ENCODE data around the gene HLA-DMA. TPM values are rescaled to one million over a fixed set of nuclear protein-coding genes. Genes with fewer than 3 reads are reported as not detected.

HLA-DMA gene
- total and polyA plus RNA-seq, 2 of the 13 experiments (the other 11 are each of a cell fraction or from before 2014, with no cell fraction given) = 0.70 to 0.71 TPM

DNA sequence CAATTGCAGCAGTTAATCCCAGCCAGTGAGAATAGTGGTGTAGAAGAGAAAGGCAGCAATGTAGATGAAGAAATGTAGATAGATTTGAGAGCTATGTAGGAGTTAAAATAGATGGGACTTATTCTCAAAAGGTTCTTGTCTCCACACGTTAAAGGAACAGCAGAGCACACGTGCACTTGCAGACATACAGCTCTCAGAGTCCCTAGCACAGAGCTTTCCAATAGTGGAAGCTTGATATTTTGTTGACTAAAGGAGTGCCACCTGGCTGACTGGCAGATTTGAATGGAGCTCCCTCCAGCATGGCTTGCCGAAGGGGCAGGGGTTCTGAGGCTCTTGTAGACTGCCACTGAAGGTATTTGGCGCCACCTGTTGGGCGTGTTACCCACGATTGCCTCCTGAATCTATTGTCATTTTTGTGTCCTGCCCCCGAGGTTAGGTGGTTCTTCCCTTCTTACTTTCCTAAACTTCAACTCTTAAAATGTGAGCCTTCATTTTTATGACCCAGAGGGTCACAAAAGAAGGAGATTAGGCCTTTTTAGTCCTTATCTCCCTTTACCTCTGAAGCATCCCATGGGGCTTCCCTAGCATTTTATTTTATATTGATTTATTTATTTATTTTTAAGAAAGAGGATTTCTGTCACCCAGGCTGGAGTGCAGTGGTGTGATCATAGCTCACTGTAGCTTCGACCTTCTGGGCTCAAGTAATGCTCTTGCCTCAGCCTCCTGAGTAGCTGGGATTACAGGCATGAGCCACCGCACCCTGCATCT is 31.9 kb upstream of the HLA-DMA start (continued):
- TF ChIP-seq, protein P1, sequence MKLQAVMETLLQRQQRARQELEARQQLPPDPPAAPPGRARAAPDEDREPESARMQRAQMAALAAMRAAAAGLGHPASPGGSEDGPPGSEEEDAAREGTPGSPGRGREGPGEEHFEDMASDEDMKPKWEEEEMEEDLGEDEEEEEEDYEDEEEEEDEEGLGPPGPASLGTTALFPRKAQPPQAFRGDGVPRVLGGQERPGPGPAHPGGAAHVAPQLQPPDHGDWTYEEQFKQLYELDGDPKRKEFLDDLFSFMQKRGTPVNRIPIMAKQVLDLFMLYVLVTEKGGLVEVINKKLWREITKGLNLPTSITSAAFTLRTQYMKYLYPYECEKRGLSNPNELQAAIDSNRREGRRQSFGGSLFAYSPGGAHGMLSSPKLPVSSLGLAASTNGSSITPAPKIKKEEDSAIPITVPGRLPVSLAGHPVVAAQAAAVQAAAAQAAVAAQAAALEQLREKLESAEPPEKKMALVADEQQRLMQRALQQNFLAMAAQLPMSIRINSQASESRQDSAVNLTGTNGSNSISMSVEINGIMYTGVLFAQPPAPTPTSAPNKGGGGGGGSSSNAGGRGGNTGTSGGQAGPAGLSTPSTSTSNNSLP (IDR thresholded peaks at IDR 0.05; ENCODE audit: low read depth, low read length) = 0 out of 2 replicates have a peak, but pooled peaks have one; percentile 26
- TF ChIP-seq, protein P2, sequence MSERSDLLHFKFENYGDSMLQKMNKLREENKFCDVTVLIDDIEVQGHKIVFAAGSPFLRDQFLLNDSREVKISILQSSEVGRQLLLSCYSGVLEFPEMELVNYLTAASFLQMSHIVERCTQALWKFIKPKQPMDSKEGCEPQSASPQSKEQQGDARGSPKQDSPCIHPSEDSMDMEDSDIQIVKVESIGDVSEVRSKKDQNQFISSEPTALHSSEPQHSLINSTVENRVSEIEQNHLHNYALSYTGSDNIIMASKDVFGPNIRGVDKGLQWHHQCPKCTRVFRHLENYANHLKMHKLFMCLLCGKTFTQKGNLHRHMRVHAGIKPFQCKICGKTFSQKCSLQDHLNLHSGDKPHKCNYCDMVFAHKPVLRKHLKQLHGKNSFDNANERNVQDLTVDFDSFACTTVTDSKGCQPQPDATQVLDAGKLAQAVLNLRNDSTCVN (CRISPR knock-in tag; IDR thresholded peaks at IDR 0.05; ENCODE audit: borderline replicate concordance) = no peak
- TF ChIP-seq ZBTB3 (CRISPR knock-in tag; IDR thresholded peaks at IDR 0.05; ENCODE audit: borderline replicate concordance, low read depth) = no peak
- no peak for TF ChIP-seq RBFOX2 (IDR thresholded peaks at IDR 0.05; ENCODE audit: low read depth, low read length)
- TF ChIP-seq, protein P3, sequence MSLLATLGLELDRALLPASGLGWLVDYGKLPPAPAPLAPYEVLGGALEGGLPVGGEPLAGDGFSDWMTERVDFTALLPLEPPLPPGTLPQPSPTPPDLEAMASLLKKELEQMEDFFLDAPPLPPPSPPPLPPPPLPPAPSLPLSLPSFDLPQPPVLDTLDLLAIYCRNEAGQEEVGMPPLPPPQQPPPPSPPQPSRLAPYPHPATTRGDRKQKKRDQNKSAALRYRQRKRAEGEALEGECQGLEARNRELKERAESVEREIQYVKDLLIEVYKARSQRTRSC (CRISPR knock-in tag; IDR thresholded peaks at IDR 0.05; ENCODE audit: low read depth) = no peak
- TF ChIP-seq NKX3-1 (CRISPR knock-in tag; IDR thresholded peaks at IDR 0.05) = no peak
- peak; percentile 51; the same call in 1 of the 2 replicates for TF ChIP-seq ERF (CRISPR knock-in tag; IDR thresholded peaks at IDR 0.05)
- no peak for TF ChIP-seq ATF1 (CRISPR knock-in tag; IDR thresholded peaks at IDR 0.05)
- TF ChIP-seq ZNF788 (CRISPR knock-in tag; IDR thresholded peaks at IDR 0.05; ENCODE audit: borderline replicate concordance) = no peak
- TF ChIP-seq MED13 (CRISPR knock-in tag; IDR thresholded peaks at IDR 0.05) = no peak
- TF ChIP-seq ZNF562 (CRISPR knock-in tag; IDR thresholded peaks at IDR 0.05; ENCODE audit: borderline replicate concordance) = no peak
- 0 out of 2 replicates have a peak, but pooled peaks have one; percentile 41 for TF ChIP-seq IRF2 (CRISPR knock-in tag; IDR thresholded peaks at IDR 0.05)
- TF ChIP-seq THYN1 (CRISPR knock-in tag; IDR thresholded peaks at IDR 0.05; ENCODE audit: borderline replicate concordance, low read depth) = 0 out of 2 replicates have a peak, but pooled peaks have one; percentile 50
- 0 out of 2 replicates have a peak, but pooled peaks have one; percentile 33 for TF ChIP-seq GATAD2A (CRISPR knock-in tag; IDR thresholded peaks at IDR 0.05)
- TF ChIP-seq ZFY (CRISPR knock-in tag; IDR thresholded peaks at IDR 0.05) = no peak
- TF ChIP-seq ZNF441 (CRISPR knock-in tag; IDR thresholded peaks at IDR 0.05; ENCODE audit: borderline replicate concordance) = no peak
- no peak for TF ChIP-seq ZNF850 (CRISPR knock-in tag; conservative IDR thresholded peaks at IDR 0.05)
- TF ChIP-seq, protein P4, sequence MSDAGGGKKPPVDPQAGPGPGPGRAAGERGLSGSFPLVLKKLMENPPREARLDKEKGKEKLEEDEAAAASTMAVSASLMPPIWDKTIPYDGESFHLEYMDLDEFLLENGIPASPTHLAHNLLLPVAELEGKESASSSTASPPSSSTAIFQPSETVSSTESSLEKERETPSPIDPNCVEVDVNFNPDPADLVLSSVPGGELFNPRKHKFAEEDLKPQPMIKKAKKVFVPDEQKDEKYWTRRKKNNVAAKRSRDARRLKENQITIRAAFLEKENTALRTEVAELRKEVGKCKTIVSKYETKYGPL (CRISPR knock-in tag; IDR thresholded peaks at IDR 0.05) = no peak
- no peak for TF ChIP-seq HDAC6 (IDR thresholded peaks at IDR 0.05; ENCODE audit: low read depth, low read length)
- no peak for TF ChIP-seq NCOA1 (CRISPR knock-in tag; IDR thresholded peaks at IDR 0.05)
- TF ChIP-seq, protein P5, sequence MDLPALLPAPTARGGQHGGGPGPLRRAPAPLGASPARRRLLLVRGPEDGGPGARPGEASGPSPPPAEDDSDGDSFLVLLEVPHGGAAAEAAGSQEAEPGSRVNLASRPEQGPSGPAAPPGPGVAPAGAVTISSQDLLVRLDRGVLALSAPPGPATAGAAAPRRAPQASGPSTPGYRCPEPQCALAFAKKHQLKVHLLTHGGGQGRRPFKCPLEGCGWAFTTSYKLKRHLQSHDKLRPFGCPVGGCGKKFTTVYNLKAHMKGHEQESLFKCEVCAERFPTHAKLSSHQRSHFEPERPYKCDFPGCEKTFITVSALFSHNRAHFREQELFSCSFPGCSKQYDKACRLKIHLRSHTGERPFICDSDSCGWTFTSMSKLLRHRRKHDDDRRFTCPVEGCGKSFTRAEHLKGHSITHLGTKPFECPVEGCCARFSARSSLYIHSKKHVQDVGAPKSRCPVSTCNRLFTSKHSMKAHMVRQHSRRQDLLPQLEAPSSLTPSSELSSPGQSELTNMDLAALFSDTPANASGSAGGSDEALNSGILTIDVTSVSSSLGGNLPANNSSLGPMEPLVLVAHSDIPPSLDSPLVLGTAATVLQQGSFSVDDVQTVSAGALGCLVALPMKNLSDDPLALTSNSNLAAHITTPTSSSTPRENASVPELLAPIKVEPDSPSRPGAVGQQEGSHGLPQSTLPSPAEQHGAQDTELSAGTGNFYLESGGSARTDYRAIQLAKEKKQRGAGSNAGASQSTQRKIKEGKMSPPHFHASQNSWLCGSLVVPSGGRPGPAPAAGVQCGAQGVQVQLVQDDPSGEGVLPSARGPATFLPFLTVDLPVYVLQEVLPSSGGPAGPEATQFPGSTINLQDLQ (CRISPR knock-in tag; IDR thresholded peaks at IDR 0.05) = no peak
